Right cardiac atrium (tissue), 5 donors: ENCODE results near the gene KCNE3. TPM values are rescaled to one million over a fixed set of nuclear protein-coding genes. Genes with fewer than 3 reads are reported as not detected.
"Not testable (repeated sequence)": the region's sequence is repeated elsewhere in the genome, so short reads cannot be mapped to it uniquely, and the experiment has no call there.

Experiments
- ATAC-seq, 2 donors: fragments of 200-7000 bp; cut with Tn5 transposase; one replicate each; pipeline versions ENCODE4 v1.8.0 to v1.9.1; 2020; ENCODE audit warnings: moderate library complexity in 2 of 2, mild to moderate bottlenecking in 1 of 2
- DNase-seq, 3 donors: peaks; one replicate each; pipeline ENCODE4 v3.0.0-alpha.2; 2020
- H3K27ac ChIP-seq: one replicate; pipeline ENCODE4 v1.5.1; 2013; ENCODE audit warnings: mild to moderate bottlenecking, low read length, control low read depth, moderate library complexity
- H3K27me3 ChIP-seq: one replicate; pipeline ENCODE4 v1.6.1; 2013; ENCODE audit not compliant: control insufficient read depth, insufficient read depth
- H3K4me1 ChIP-seq: one replicate; pipeline ENCODE4 v1.6.1; 2013; ENCODE audit warnings: low read length; ENCODE audit not compliant: control insufficient read depth, insufficient read depth
- H3K4me3 ChIP-seq: one replicate; pipeline ENCODE4 v1.5.1; 2013; ENCODE audit warnings: low read length, control low read depth
- H3K9me3 ChIP-seq: one replicate; pipeline ENCODE4 v1.6.1; 2013; ENCODE audit warnings: low read length; ENCODE audit not compliant: control insufficient read depth
- WGBS: extraction: QIAGEN DNeasy Blood & Tissue Kit; methylation state at CpG from one replicate; pipeline ENCODE4 v1.1.7; 2013; 5-methylcytosine and 5-hydroxymethylcytosine counted together
- intact Hi-C, 4 donors: fragments of 100-400 bp; cut with DNase I; formaldehyde crosslinking; loops; one replicate each; pipeline versions ENCODE4 v1.11.0 to v1.14.0; 2022 to 2023
- polyA plus RNA-seq: library from polyadenylated mRNA; stranded (reverse); fragments of 200-250 nt; gene quantifications from one replicate; pipeline ENCODE4 v1.2.3, GENCODE V29; 2013
- total RNA-seq, 4 donors: library from RNA; stranded (reverse); fragmentation: NEBNext Ultra II Directional; extraction: Animal tissue kit (Norgen Biotek cat#: 25700); gene quantifications; one replicate each; pipeline ENCODE4 v1.2.1, GENCODE V29; 2021
- donor health status: healthy with polysubstance abuse.
- donor health status: DM: no; HTN: yes; CAD: no.
- donor health status: DM: no; HTN: no; CAD: no.
- donor health status: DM: no; HTN: yes; CAD: no; lungs with severe emphysema.
- donor health status: DM: yes; HTN: yes; CAD: no.

The KCNE3 gene
- total and polyA plus RNA-seq, 5 donors: 2.2 to 7.4 (median 4.6) TPM

GRCh38 chr11:74442636-74443035 is 24.7 kb downstream of the KCNE3 start:
- no peak overlapping the region for H3K4me3 ChIP-seq

GRCh38 chr11:74438681-74439080 is 28.7 kb downstream of the KCNE3 start:
- DNase-seq (no peak), ATAC-seq (no peak)
- H3K27ac ChIP-seq: no peak overlapping the region
- WGBS: 99% methylated on average over 1 of the region's 1 CpG
- no peaks in the 10 kb centered on the region for H3K9me3 ChIP-seq
- H3K27me3 ChIP-seq: no peaks in the 10 kb centered on the region
- no peaks in the 10 kb centered on the region for H3K4me1 ChIP-seq
- no peak overlapping the region for H3K4me3 ChIP-seq
- intact Hi-C loops: no loop called here

More at GRCh38 chr11:74442636-74443035, 24.7 kb downstream of the KCNE3 start:
- DNase-seq: no peak
- no peaks in the 10 kb centered on the region for H3K4me1 ChIP-seq
- ATAC-seq: peak; percentile 47 to 60
- intact Hi-C loops: loop anchor here in 1 of 4 donors (10.0 kb wide), 1 partner anchor 478 kb away; no protein-coding TSS in a partner anchor
- 77% methylated on average over 3 of the region's 3 CpGs for WGBS
- H3K27ac ChIP-seq: no peak overlapping the region
- no peaks in the 10 kb centered on the region for H3K27me3 ChIP-seq
- H3K9me3 ChIP-seq: no peaks in the 10 kb centered on the region

- Histone ChIP-seq H3K27ac (no peak overlapping the region), H3K9me3 (no peaks in the 10 kb centered on the region), H3K4me3 (no peak overlapping the region), H3K27me3 (no peaks in the 10 kb centered on the region), H3K4me1 (no peaks in the 10 kb centered on the region)
- 93% methylated on average over 1 of the region's 1 CpG for WGBS
- no peak for ATAC-seq
- intact Hi-C loops: no loop called here
- no peak for DNase-seq
These were observed 29.8 kb downstream of the KCNE3 start for GRCh38 chr11:74437441-74438042.

GRCh38 chr11:74434528-74434927 is 32.8 kb downstream of the KCNE3 start:
- no peak overlapping the region for H3K4me3 ChIP-seq
- WGBS: 58% methylated on average over 7 of the region's 7 CpGs
- intact Hi-C loops: no loop called here
- no peaks in the 10 kb centered on the region for H3K4me1 ChIP-seq
- no peaks in the 10 kb centered on the region for H3K27me3 ChIP-seq
- ATAC-seq (no peak), DNase-seq (no peak)
- H3K9me3 ChIP-seq: no peaks in the 10 kb centered on the region
- no peak overlapping the region for H3K27ac ChIP-seq

GRCh38 chr11:74429205-74429604 is 38.1 kb downstream of the KCNE3 start:
- DNase-seq: no peak
- Histone ChIP-seq H3K9me3 (no peaks in the 10 kb centered on the region), H3K4me1 (no peaks in the 10 kb centered on the region), H3K4me3 (no peak overlapping the region), H3K27ac (no peak overlapping the region), H3K27me3 (no peaks in the 10 kb centered on the region)
- intact Hi-C loops: no loop called here
- ATAC-seq: no peak
- WGBS: 76% methylated on average over 3 of the region's 3 CpGs

GRCh38 chr11:74427384-74427886 is 39.9 kb downstream of the KCNE3 start:
- Histone ChIP-seq H3K4me3 (no peak overlapping the region), H3K27me3 (no peaks in the 10 kb centered on the region), H3K4me1 (no peaks in the 10 kb centered on the region), H3K9me3 (no peaks in the 10 kb centered on the region), H3K27ac (no peak overlapping the region)
- WGBS: 86% methylated on average over 4 of the region's 4 CpGs
- ATAC-seq: no peak
- DNase-seq: no peak
- intact Hi-C loops: no loop called here

GRCh38 chr11:74425100-74425499 is 42.2 kb downstream of the KCNE3 start:
- no peaks in the 10 kb centered on the region for H3K27me3 ChIP-seq
- intact Hi-C loops: no loop called here
- no peak overlapping the region for H3K4me3 ChIP-seq
- DNase-seq (no peak), ATAC-seq (no peak)
- no peaks in the 10 kb centered on the region for H3K4me1 ChIP-seq
- H3K9me3 ChIP-seq: no peaks in the 10 kb centered on the region
- no peak overlapping the region for H3K27ac ChIP-seq

GRCh38 chr11:74418509-74418895 is 48.8 kb downstream of the KCNE3 start:
- 49% methylated on average over 1 of the region's 1 CpG for WGBS
- intact Hi-C loops: no loop called here
- Histone ChIP-seq H3K4me1 (no peaks in the 10 kb centered on the region), H3K9me3 (no peaks in the 10 kb centered on the region), H3K27me3 (no peaks in the 10 kb centered on the region), H3K4me3 (no peak overlapping the region), H3K27ac (no peak overlapping the region)
- DNase-seq (no peak), ATAC-seq (peak; percentile 50 to 88)

GRCh38 chr11:74417860-74418508 is 49.4 kb downstream of the KCNE3 start:
- H3K4me3 ChIP-seq: no peak overlapping the region
- H3K27me3 ChIP-seq: no peaks in the 10 kb centered on the region
- DNase-seq: no peak
- intact Hi-C loops: no loop called here
- no peaks in the 10 kb centered on the region for H3K9me3 ChIP-seq
- 81% methylated on average over 4 of the region's 4 CpGs for WGBS
- H3K27ac ChIP-seq: no peak overlapping the region
- no peaks in the 10 kb centered on the region for H3K4me1 ChIP-seq
- peak in 1 of 2 donors; percentile 65 for ATAC-seq

- no peak overlapping the region for H3K4me3 ChIP-seq
- no peak for ATAC-seq
- H3K27me3 ChIP-seq: no peaks in the 10 kb centered on the region
- DNase-seq: no peak
- no peaks in the 10 kb centered on the region for H3K9me3 ChIP-seq
- WGBS: 59% methylated on average over 1 of the region's 1 CpG
- H3K4me1 ChIP-seq: no peaks in the 10 kb centered on the region
- intact Hi-C loops: no loop called here
- H3K27ac ChIP-seq: no peak overlapping the region
These were observed 50.0 kb downstream of the KCNE3 start for GRCh38 chr11:74417379-74417804.

GRCh38 chr11:74416974-74417373 is 50.4 kb downstream of the KCNE3 start:
- H3K27me3 ChIP-seq, intact Hi-C loops, H3K27ac ChIP-seq, H3K4me3 ChIP-seq, H3K4me1 ChIP-seq, ATAC-seq, H3K9me3 ChIP-seq, DNase-seq: not testable (repeated sequence)
- 90% methylated on average over 1 of the region's 1 CpG for WGBS
